SK-N-SH (cell line): Measurements from ENCODE around the gene NOSTRIN. TPM values are rescaled to one million over a fixed set of nuclear protein-coding genes. Genes with fewer than 3 reads are reported as not detected.

Experiments used
- CTCF ChIA-PET: fragments of 300-600, 350-600 bp; formaldehyde crosslinking; extraction: SDS; loops from one replicate; lab custom pipeline; 2021; lab: Yijun Ruan, JAX
- POLR2A ChIA-PET: fragments of 350-600 bp; sonication (Branson Sonifier 250); formaldehyde crosslinking; extraction: SDS; loops from one replicate; lab custom pipeline; 2020; ENCODE audit warnings: antibody characterized with exemption, inconsistent platforms; lab: Yijun Ruan, JAX
- DNase-seq: peaks from one replicate; pipeline ENCODE4 v3.0.0; 2012
- H2AFZ ChIP-seq: fragments of 200-600 bp; sonication (generic); 2 replicates; pipeline ENCODE4 v1.8.1; 2016; ENCODE audit warnings: antibody characterized with exemption, mild to moderate bottlenecking, low read depth
- H3F3A ChIP-seq: fragments of 200-600 bp; sonication (generic); replicated peaks from 2 replicates; pipeline ENCODE3; 2016; ENCODE audit warnings: antibody characterized with exemption, mild to moderate bottlenecking; ENCODE audit not compliant: insufficient read depth
- H3K27ac ChIP-seq, 2 experiments: fragments of 200-500 bp in 1 of 2; fragments of 200-600 bp in 1 of 2; sonication (Bioruptor generic) in 1 of 2; sonication (generic), shearing (Covaris generic) in 1 of 2; 2 replicates each; pipeline versions ENCODE4 v1.5.1 to v1.6.1; 2014 to 2016; ENCODE audit warnings: low read depth in 2 of 2, inconsistent platforms in 1 of 2, low read length in 1 of 2, mild to moderate bottlenecking in 1 of 2, mixed read lengths in 1 of 2
- H3K27me3 ChIP-seq: fragments of 200-600 bp; sonication (generic), shearing (Covaris generic); 2 replicates; pipeline ENCODE4 v1.6.1; 2016; ENCODE audit warnings: mixed run types; ENCODE audit not compliant: insufficient read depth
- H3K36me3 ChIP-seq, 2 experiments: fragments of 200-500 bp in 1 of 2; fragments of 200-600 bp in 1 of 2; sonication (Bioruptor generic) in 1 of 2; sonication (generic) in 1 of 2; replicated peaks in 1 of 2; 2 replicates each; pipeline versions ENCODE3 to v1.5.1; 2014 to 2016; ENCODE audit warnings: low read length in 1 of 2, mild to moderate bottlenecking in 1 of 2; ENCODE audit not compliant: insufficient read depth in 2 of 2, control insufficient read depth in 1 of 2
- H3K4me1 ChIP-seq, 2 experiments: fragments of 200-500 bp in 1 of 2; fragments of 200-600 bp in 1 of 2; sonication (Bioruptor generic) in 1 of 2; sonication (generic), shearing (Covaris generic) in 1 of 2; 2 replicates each; pipeline versions ENCODE4 v1.5.1 to v1.6.1; 2014 to 2016; ENCODE audit warnings: low read depth in 1 of 2, low read length in 1 of 2, mixed run types in 1 of 2; ENCODE audit not compliant: insufficient read depth in 2 of 2, control insufficient read depth in 1 of 2
- H3K4me2 ChIP-seq: fragments of 200-600 bp; sonication (generic), shearing (Covaris generic); 2 replicates; pipeline ENCODE4 v1.6.1; 2017; ENCODE audit warnings: mixed run types
- H3K4me3 ChIP-seq, 2 experiments: fragments of 200-500 bp in 1 of 2; fragments of 200-600 bp in 1 of 2; sonication (Bioruptor generic) in 1 of 2; sonication (generic), shearing (Covaris generic) in 1 of 2; 2 replicates each; pipeline versions ENCODE4 v1.5.1 to v1.8.1; 2014 to 2016; ENCODE audit warnings: low read depth in 2 of 2, inconsistent platforms in 1 of 2, low read length in 1 of 2, mild to moderate bottlenecking in 1 of 2, mixed read lengths in 1 of 2, moderate library complexity in 1 of 2
- H3K79me2 ChIP-seq: fragments of 200-600 bp; sonication (generic); 2 replicates; pipeline ENCODE4 v1.8.1; 2017; ENCODE audit warnings: mild to moderate bottlenecking; ENCODE audit not compliant: insufficient read depth
- H3K9ac ChIP-seq: fragments of 200-600 bp; sonication (generic); 2 replicates; pipeline ENCODE4 v1.6.1; 2017; ENCODE audit warnings: mixed run types
- H3K9me2 ChIP-seq: fragments of 200-600 bp; sonication (generic); 2 replicates; pipeline ENCODE4 v1.6.1; 2017; ENCODE audit warnings: mixed run types
- H3K9me3 ChIP-seq: fragments of 200-600 bp; sonication (generic); 2 replicates; pipeline ENCODE4 v1.6.1; 2017; ENCODE audit warnings: mixed run types, mild to moderate bottlenecking, moderate library complexity
- H4K20me1 ChIP-seq: fragments of 200-600 bp; sonication (generic); 2 replicates; pipeline ENCODE4 v1.6.1; 2017; ENCODE audit warnings: mild to moderate bottlenecking, mixed run types; ENCODE audit not compliant: insufficient read depth
- CTCF ChIP-seq: fragments of 200-600 bp; sonication (generic); IDR thresholded peaks from 2 replicates; pipeline ENCODE4 v1.6.1; 2017; ENCODE audit warnings: antibody characterized with exemption, mild to moderate bottlenecking, moderate library complexity
- ELF1 ChIP-seq: IDR thresholded peaks from 2 replicates; pipeline ENCODE4 v1.4.0; 2012
- EP300 ChIP-seq, 2 experiments: IDR thresholded peaks; 2 replicates each; pipeline versions ENCODE4 v1.4.0 to v1.6.1; 2012; ENCODE audit warnings: borderline replicate concordance in 1 of 2, low read depth in 1 of 2, low read length in 1 of 2
- FOXM1 ChIP-seq: IDR thresholded peaks from 2 replicates; pipeline ENCODE4 v1.4.0; 2012; ENCODE audit warnings: low read depth, mild to moderate bottlenecking
- GABPA ChIP-seq: IDR thresholded peaks from 2 replicates; pipeline ENCODE4 v1.4.0; 2012; ENCODE audit warnings: low read depth, mild to moderate bottlenecking
- GATA2 ChIP-seq: sonication (generic); formaldehyde crosslinking; IDR thresholded peaks from 2 replicates; pipeline ENCODE4 v1.5.0; 2020; ENCODE audit warnings: mild to moderate bottlenecking, missing genetic modification reagents
- JUND ChIP-seq: IDR thresholded peaks from 2 replicates; pipeline ENCODE4 v1.4.0; 2012
- MAX ChIP-seq: IDR thresholded peaks from 2 replicates; pipeline ENCODE4 v1.4.0; 2012; ENCODE audit warnings: low read depth
- MEF2A ChIP-seq: IDR thresholded peaks from 2 replicates; pipeline ENCODE4 v1.4.0; 2012; ENCODE audit warnings: low read depth, borderline replicate concordance
- MXI1 ChIP-seq: IDR thresholded peaks from 2 replicates; pipeline ENCODE4 v1.6.1; 2012; ENCODE audit warnings: mild to moderate bottlenecking, low read depth, low read length, improper control_type of control experiment
- NFIC ChIP-seq: IDR thresholded peaks from 2 replicates; pipeline ENCODE4 v1.4.0; 2012; ENCODE audit warnings: borderline replicate concordance
- NRF1 ChIP-seq: IDR thresholded peaks from 2 replicates; pipeline ENCODE4 v1.6.1; 2012; ENCODE audit warnings: low read depth, mild to moderate bottlenecking, low read length
- POLR2AphosphoS5 ChIP-seq: IDR thresholded peaks from 2 replicates; pipeline ENCODE4 v1.6.1; 2012; ENCODE audit warnings: low read depth, low read length
- RAD21 ChIP-seq: IDR thresholded peaks from 2 replicates; pipeline ENCODE4 v1.6.1; 2012; ENCODE audit warnings: mild to moderate bottlenecking, low read length
- RCOR1 ChIP-seq: fragments of 150-350 bp; IDR thresholded peaks from 2 replicates; pipeline ENCODE4 v1.6.1; 2017; ENCODE audit warnings: antibody characterized with exemption, low read length
- REST ChIP-seq: IDR thresholded peaks from 2 replicates; pipeline ENCODE4 v1.6.1; 2012; ENCODE audit warnings: mild to moderate bottlenecking, low read depth, low read length, moderate library complexity
- RFX5 ChIP-seq: IDR thresholded peaks from 2 replicates; pipeline ENCODE4 v1.6.1; 2012; ENCODE audit warnings: mild to moderate bottlenecking, improper control_type of control experiment, low read length
- USF1 ChIP-seq: IDR thresholded peaks from 2 replicates; pipeline ENCODE4 v1.4.0; 2012; ENCODE audit warnings: low read depth, borderline replicate concordance
- USF2 ChIP-seq: fragments of 150-350 bp; IDR thresholded peaks from 2 replicates; pipeline ENCODE4 v1.6.1; 2017; ENCODE audit warnings: antibody characterized with exemption, low read length, low read depth, borderline replicate concordance
- YY1 ChIP-seq: IDR thresholded peaks from 2 replicates; pipeline ENCODE4 v1.4.0; 2012; ENCODE audit warnings: low read depth, mild to moderate bottlenecking
- ZBTB33 ChIP-seq: IDR thresholded peaks from 2 replicates; pipeline ENCODE4 v1.4.0; 2012; ENCODE audit warnings: low read depth, borderline replicate concordance
- WGBS: methylation state at CpG from one replicate; pipeline ENCODE4 v1.1.6; 2017; ENCODE audit warnings: low lambda C conversion rate; 5-methylcytosine and 5-hydroxymethylcytosine counted together
- polyA plus RNA-seq, 3 experiments: library from polyadenylated mRNA; depleted of rRNA; stranded (reverse); fragments of >200 nt; gene quantifications; 2 replicates each; pipeline ENCODE4 v1.2.3, GENCODE V29; 2012

NOSTRIN gene
- polyA plus RNA-seq, 1 of the 3 experiments (the other 2 are of a cell fraction): not detected

GRCh38 chr2:168773719-168774521 lies 28.5 kb upstream of the NOSTRIN start (continued):
- no peak for TF ChIP-seq REST
- no peak for TF ChIP-seq NRF1
- no peak for TF ChIP-seq USF1
- TF ChIP-seq RFX5: no peak
- no peak for TF ChIP-seq JUND
- no peak for TF ChIP-seq MXI1
- TF ChIP-seq RCOR1: no peak
- peak; percentile 85 for TF ChIP-seq MAX
- TF ChIP-seq NFIC: peak; percentile 86
- TF ChIP-seq GABPA: no peak

- 0% methylated on average over 1 of the region's 1 CpG for WGBS
- CTCF ChIA-PET: no interaction called here
- no peak overlapping the region for H3K27ac ChIP-seq
- no peaks in the 10 kb centered on the region for H3K79me2 ChIP-seq
- H2AFZ ChIP-seq: no peak overlapping the region
- H3K4me3 ChIP-seq: no peak overlapping the region
- no peaks in the 10 kb centered on the region for H3K36me3 ChIP-seq
- DNase-seq: no peak
- H3K9me2 ChIP-seq: no peaks in the 10 kb centered on the region
- no peaks in the 10 kb centered on the region for H3F3A ChIP-seq
- H4K20me1 ChIP-seq: no peaks in the 10 kb centered on the region
- no peaks in the 10 kb centered on the region for H3K27me3 ChIP-seq
- H3K4me1 ChIP-seq: no peaks in the 10 kb centered on the region; a peak in 1 of 4 replicates
- H3K4me2 ChIP-seq: no peak overlapping the region
- no peak overlapping the region for H3K9ac ChIP-seq
- POLR2A ChIA-PET: no interaction called here
- no peaks in the 10 kb centered on the region for H3K9me3 ChIP-seq
- TF ChIP-seq RAD21 (no peak), NRF1 (no peak), ZBTB33 (no peak), RFX5 (no peak), YY1 (no peak), ELF1 (no peak), GATA2 (CRISPR knock-in tag) (no peak), GABPA (no peak), JUND (no peak), CTCF (no peak), MEF2A (no peak), MAX (no peak), USF2 (no peak), POLR2AphosphoS5 (no peak), FOXM1 (no peak), EP300 (IDR thresholded peaks at IDR 0.05; ENCODE audit: borderline replicate concordance in 1 of 2, low read depth in 1 of 2, low read length in 1 of 2) (no peak)
These were observed 26.6 kb upstream of the NOSTRIN start for GRCh38 chr2:168775837-168776236.
